B cell (primary cell): ENCODE data around the gene ZNF518B.

Source experiments
- EZH2 ChIP-seq: IDR thresholded peaks from 2 replicates; pipeline ENCODE4 v1.6.1; 2012; ENCODE audit warnings: borderline replicate concordance, low read depth, mild to moderate bottlenecking, moderate library complexity, low read length; ENCODE audit not compliant: insufficient read depth, poor library complexity, severe bottlenecking
- TF ChIP-seq, protein P1 (sequence below): fragments of 200-600 bp; IDR thresholded peaks from one replicate; pipeline ENCODE4 v1.8.0; 2022; ENCODE audit warnings: antibody characterized with exemption, mild to moderate bottlenecking

DNA sequence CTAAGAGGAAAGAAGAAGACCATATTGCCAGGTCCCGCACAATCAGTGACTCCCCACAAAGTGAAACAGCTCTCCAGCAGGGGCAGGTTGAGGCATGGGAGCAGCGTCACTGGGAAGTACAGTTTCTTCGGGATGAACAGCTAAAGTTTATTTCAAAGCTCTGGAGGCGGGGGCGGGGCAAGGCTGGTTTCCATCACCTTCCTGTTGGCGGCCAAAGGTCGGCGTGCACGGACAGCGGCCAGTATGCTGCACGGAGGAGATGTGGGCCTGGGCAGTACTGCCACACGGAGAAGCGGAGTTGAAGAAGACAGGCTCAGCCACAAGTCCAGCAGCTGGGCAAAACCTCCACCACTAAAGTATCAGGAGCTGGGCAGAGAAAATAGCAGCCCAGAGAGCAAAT lies 951 bp upstream of the ZNF518B start:
- TF ChIP-seq, protein P1, sequence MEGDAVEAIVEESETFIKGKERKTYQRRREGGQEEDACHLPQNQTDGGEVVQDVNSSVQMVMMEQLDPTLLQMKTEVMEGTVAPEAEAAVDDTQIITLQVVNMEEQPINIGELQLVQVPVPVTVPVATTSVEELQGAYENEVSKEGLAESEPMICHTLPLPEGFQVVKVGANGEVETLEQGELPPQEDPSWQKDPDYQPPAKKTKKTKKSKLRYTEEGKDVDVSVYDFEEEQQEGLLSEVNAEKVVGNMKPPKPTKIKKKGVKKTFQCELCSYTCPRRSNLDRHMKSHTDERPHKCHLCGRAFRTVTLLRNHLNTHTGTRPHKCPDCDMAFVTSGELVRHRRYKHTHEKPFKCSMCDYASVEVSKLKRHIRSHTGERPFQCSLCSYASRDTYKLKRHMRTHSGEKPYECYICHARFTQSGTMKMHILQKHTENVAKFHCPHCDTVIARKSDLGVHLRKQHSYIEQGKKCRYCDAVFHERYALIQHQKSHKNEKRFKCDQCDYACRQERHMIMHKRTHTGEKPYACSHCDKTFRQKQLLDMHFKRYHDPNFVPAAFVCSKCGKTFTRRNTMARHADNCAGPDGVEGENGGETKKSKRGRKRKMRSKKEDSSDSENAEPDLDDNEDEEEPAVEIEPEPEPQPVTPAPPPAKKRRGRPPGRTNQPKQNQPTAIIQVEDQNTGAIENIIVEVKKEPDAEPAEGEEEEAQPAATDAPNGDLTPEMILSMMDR = no peak
- TF ChIP-seq EZH2 = no peak
